Psoas muscle (tissue), 8 donors: ENCODE results near the gene AIG1. TPM values are rescaled to one million over a fixed set of nuclear protein-coding genes. Genes with fewer than 3 reads are reported as not detected.

Source experiments
- ATAC-seq, 4 donors: fragments of 200-7000 bp; cut with Tn5 transposase; one replicate each; pipeline ENCODE4 v1.9.1; 2020; ENCODE audit warnings: moderate library complexity in 3 of 4, mild to moderate bottlenecking in 2 of 4
- DNase-seq, 2 donors: peaks; one replicate each; pipeline ENCODE4 v3.0.0-alpha.2; 2020
- H3K27ac ChIP-seq: fragments of 200-600 bp; one replicate; pipeline ENCODE4 v1.8.0; 2022
- H3K27me3 ChIP-seq, 3 donors: fragments of 200-600 bp in 1 of 3; one replicate each; pipeline versions ENCODE4 v1.6.1 to v1.8.0; 2013 to 2022; ENCODE audit warnings: low read length in 2 of 3, mild to moderate bottlenecking in 2 of 3, moderate library complexity in 1 of 3; ENCODE audit not compliant: insufficient read depth in 3 of 3
- H3K36me3 ChIP-seq, 2 donors: fragments of 200-600 bp in 1 of 2; one replicate each; pipeline versions ENCODE4 v1.6.1 to v1.8.0; 2013 to 2022; ENCODE audit warnings: low read depth in 1 of 2, mild to moderate bottlenecking in 1 of 2, moderate library complexity in 1 of 2; ENCODE audit not compliant: insufficient read depth in 1 of 2
- H3K4me1 ChIP-seq: fragments of 200-600 bp; one replicate; pipeline ENCODE4 v1.8.0; 2022
- H3K4me3 ChIP-seq: fragments of 200-600 bp; one replicate; pipeline ENCODE4 v1.8.0; 2022; ENCODE audit warnings: mild to moderate bottlenecking
- H3K9me3 ChIP-seq: fragments of 200-600 bp; one replicate; pipeline ENCODE4 v1.8.0; 2022
- WGBS, 3 donors: extraction: QIAGEN DNeasy Blood & Tissue Kit; methylation state at CpG; one replicate each; pipeline versions ENCODE4 v1.1.6 to v1.1.7; 2013; 5-methylcytosine and 5-hydroxymethylcytosine counted together
- intact Hi-C, 2 donors: fragments of 100-400 bp; cut with DNase I; formaldehyde crosslinking; loops; one replicate each; pipeline versions ENCODE4 v1.11.0 to v1.14.2; 2022
- polyA plus RNA-seq, 3 donors: library from polyadenylated mRNA; stranded (reverse); fragments of 200-250 nt; gene quantifications; one replicate each; pipeline ENCODE4 v1.2.3, GENCODE V29; 2013
- total RNA-seq, 4 donors: library from RNA; stranded (reverse); fragmentation: NEBNext Ultra II Directional in 2 of 4; extraction: Animal tissue kit (Norgen Biotek cat#: 25700) in 2 of 4; gene quantifications; one replicate each; pipeline versions ENCODE4 v1.2.1 to v1.2.4, GENCODE V29; 2021 to 2023
- TF ChIP-seq, protein P1 (sequence below): fragments of 200-600 bp; IDR thresholded peaks from one replicate; pipeline ENCODE4 v1.8.0; 2022; ENCODE audit warnings: antibody characterized with exemption
- donor health status: healthy with polysubstance abuse.
- donor health status: DM: no; HTN: no; CAD: no; lungs with moderate emphysema.
- donor health status: Bipolar disorder and iron deficiency.
- donor health status: healthy.
- donor health status: DM: yes; HTN: yes; CAD: no.
- donor health status: DM: no; HTN: no; CAD: no.
- donor health status: DM: no; HTN: no; CAD: no.
- donor health status: DM: yes; HTN: yes; CAD: no.

AIG1 gene
- total and polyA plus RNA-seq, 7 donors = 4.0 to 24.6 (median 5.8) TPM

DNA sequence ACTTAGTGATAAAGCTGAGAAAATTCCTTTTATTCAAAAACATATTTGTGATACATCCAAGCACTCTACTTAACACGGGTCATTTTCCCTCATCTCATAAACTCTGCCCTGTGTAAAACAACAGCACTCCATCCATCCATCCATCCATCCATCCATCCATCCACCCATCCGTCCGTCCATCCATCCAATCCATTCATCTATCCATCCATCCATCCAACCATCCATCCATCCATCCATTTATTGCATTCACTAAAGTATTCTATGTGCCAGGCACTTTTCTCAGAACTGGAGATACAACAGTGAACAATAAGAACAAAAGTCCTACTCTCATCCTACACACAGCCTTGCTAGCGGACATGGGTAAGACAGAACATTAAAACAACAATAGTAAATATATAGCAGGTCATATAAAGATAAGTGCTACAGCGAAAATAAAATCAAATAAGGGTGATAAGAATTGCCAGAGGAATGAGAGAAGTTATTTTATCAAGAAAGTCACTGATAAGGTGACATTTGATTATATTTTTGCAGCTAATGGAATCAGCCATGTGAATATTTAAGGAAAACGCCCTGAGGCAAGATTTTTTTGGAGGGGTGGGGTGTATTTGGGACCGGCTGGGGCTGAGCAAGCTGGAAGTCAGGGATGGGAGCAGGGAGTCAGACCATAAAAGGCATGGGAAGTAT is 311.7 kb downstream of the AIG1 start:
- Histone ChIP-seq H3K27me3 (no peaks in the 10 kb centered on the region), H3K27ac (no peak overlapping the region), H3K36me3 (no peaks in the 10 kb centered on the region), H3K9me3 (no peaks in the 10 kb centered on the region), H3K4me1 (no peaks in the 10 kb centered on the region), H3K4me3 (no peak overlapping the region)
- intact Hi-C loops = no loop called here
- TF ChIP-seq, protein P1, sequence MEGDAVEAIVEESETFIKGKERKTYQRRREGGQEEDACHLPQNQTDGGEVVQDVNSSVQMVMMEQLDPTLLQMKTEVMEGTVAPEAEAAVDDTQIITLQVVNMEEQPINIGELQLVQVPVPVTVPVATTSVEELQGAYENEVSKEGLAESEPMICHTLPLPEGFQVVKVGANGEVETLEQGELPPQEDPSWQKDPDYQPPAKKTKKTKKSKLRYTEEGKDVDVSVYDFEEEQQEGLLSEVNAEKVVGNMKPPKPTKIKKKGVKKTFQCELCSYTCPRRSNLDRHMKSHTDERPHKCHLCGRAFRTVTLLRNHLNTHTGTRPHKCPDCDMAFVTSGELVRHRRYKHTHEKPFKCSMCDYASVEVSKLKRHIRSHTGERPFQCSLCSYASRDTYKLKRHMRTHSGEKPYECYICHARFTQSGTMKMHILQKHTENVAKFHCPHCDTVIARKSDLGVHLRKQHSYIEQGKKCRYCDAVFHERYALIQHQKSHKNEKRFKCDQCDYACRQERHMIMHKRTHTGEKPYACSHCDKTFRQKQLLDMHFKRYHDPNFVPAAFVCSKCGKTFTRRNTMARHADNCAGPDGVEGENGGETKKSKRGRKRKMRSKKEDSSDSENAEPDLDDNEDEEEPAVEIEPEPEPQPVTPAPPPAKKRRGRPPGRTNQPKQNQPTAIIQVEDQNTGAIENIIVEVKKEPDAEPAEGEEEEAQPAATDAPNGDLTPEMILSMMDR = no peak
- ATAC-seq (no peak), DNase-seq (no peak)
- WGBS, 3 donors = 75 to 85% (median 80%) methylated on average over 7 of the region's 7 CpGs

DNA sequence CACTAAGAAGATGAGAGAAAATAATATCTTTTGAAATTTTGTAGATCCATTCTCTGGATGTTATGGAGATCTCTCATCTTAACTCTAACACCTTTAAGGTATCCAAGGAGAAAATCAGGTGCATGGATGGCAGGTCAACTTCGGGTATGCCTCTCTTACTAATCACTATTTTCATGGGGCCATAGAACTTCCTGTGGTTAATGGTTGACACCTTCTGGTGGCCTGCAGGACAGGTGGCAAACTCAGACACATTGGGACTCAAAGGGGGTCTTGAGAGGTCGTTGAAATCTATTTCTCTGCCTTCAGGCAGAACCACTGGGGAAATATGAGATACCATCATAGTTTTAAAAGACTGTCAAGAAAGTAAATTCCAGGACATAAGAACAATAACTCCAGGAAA is 313.3 kb downstream of the AIG1 start:
- intact Hi-C loops = no loop called here
- H3K27me3 ChIP-seq = no peaks in the 10 kb centered on the region
- TF ChIP-seq, protein P1 = no peak
- no peaks in the 10 kb centered on the region for H3K36me3 ChIP-seq
- ATAC-seq (no peak), DNase-seq (no peak)
- no peaks in the 10 kb centered on the region for H3K4me1 ChIP-seq
- 36 to 42% (median 41%) methylated on average over 2 of the region's 2 CpGs for WGBS, 3 donors
- H3K4me3 ChIP-seq = no peak overlapping the region
- H3K27ac ChIP-seq = no peak overlapping the region
- no peaks in the 10 kb centered on the region for H3K9me3 ChIP-seq

DNA sequence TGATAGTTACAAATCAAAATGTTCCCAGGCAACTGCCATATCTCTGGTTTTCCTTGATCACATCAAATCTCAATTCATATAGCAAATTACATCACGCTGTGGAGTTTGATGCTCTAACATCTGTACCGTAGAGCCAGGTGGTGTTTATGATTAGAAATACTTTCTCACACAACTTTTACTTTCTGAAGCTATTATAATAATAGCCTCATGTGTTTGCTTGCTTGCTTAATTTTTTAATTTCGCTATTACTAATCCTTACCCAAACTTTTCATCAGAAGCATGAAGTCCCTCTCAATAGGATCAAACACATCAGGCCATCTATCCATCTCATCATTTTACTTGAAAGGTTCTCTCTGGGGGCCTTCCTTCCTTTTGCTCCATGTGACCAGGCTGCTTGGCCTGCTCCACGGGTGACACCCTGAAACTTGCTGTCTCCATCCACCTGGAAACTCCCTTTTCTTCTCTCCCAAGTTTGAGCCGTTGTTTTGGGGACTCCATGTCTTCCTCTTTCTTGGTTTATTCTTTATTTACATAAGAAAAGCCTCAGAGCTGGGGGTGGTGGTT is 314.4 kb downstream of the AIG1 start:
- 73 to 87% (median 78%) methylated on average over 5 of the region's 5 CpGs for WGBS, 3 donors
- ATAC-seq (no peak), DNase-seq (no peak)
- no peaks in the 10 kb centered on the region for H3K36me3 ChIP-seq
- TF ChIP-seq, protein P1 = no peak
- no peak overlapping the region for H3K27ac ChIP-seq
- H3K4me1 ChIP-seq = no peaks in the 10 kb centered on the region
- intact Hi-C loops = no loop called here
- H3K27me3 ChIP-seq = no peaks in the 10 kb centered on the region
- H3K9me3 ChIP-seq = no peaks in the 10 kb centered on the region
- H3K4me3 ChIP-seq = no peak overlapping the region

DNA sequence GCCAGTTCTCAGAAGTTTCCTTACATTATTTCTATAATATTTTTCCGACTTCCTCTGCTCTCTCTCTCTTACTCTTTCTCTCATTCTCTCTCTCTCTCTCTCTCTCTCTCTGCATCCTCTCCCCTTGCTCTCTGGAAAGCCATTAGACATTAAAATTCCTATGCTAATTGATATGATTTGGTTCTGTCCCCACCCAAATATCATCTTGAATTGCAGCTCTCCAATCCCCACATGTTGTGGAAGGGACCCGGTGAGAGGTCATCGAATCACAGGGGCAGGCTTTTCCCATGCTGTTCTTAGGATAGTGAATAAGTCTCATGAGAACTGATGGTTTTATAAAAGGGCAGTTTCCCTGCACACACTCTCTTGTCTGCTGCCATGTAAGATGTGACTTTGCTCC is 315.7 kb downstream of the AIG1 start:
- H3K27ac ChIP-seq = no peak overlapping the region
- WGBS, 3 donors = 86 to 93% (median 91%) methylated on average over 3 of the region's 3 CpGs
- intact Hi-C loops = no loop called here
- no peaks in the 10 kb centered on the region for H3K27me3 ChIP-seq
- DNase-seq (no peak), ATAC-seq (no peak)
- no peaks in the 10 kb centered on the region for H3K4me1 ChIP-seq
- H3K36me3 ChIP-seq = no peaks in the 10 kb centered on the region
- no peak overlapping the region for H3K4me3 ChIP-seq
- TF ChIP-seq, protein P1 = no peak
- H3K9me3 ChIP-seq = no peaks in the 10 kb centered on the region

DNA sequence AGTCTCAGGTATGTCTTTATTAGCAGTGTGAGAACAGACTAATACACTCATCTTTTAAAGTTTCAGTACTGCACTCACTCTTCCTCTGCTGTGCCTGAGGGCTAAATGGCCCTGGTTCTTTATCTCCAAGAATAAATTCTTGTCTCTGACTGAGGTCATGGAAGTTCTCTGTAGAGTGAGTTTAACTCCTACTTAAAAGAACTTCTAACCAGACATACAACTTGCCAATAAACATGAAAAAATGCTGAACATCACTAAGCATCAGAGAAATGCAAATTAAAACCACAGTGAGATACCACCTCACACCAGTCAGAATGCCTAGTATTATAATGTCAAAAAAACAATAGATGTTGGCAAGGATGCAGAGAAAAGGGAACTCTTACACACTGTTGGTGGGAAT is 316.2 kb downstream of the AIG1 start:
- intact Hi-C loops = no loop called here
- TF ChIP-seq, protein P1 = no peak
- ATAC-seq (no peak), DNase-seq (no peak)
- Histone ChIP-seq H3K27me3 (no peaks in the 10 kb centered on the region), H3K4me3 (no peak overlapping the region), H3K36me3 (no peaks in the 10 kb centered on the region), H3K27ac (no peak overlapping the region), H3K4me1 (no peaks in the 10 kb centered on the region), H3K9me3 (no peaks in the 10 kb centered on the region)
